NCI-H128 (cell line): ENCODE results near the gene RASGRF2.

Experiments
- DNase-seq: peaks from one replicate; lab custom pipeline; 2025; ENCODE audit not compliant: unreplicated experiment; lab: John Stamatoyannopoulos, UW

The RASGRF2 gene

GRCh38 chr5:80959768-80960442, at the start of gene RASGRF2:
Gene RASGRF2, plus strand, starts transcription at chr5:80960363. Its CDS starts 376 bp downstream, at chr5:80960739.
- no peak for DNase-seq

GRCh38 chr5:80912479-80912878, 47.7 kb upstream of the RASGRF2 start:
- DNase-seq, result no peak

- DNase-seq, result no peak
Observed at GRCh38 chr5:80915716-80916115, 44.4 kb upstream of the RASGRF2 start.

- no peak for DNase-seq
Observed at GRCh38 chr5:80916676-80917075, 43.5 kb upstream of the RASGRF2 start.

- DNase-seq, result peak; percentile 29
Observed at GRCh38 chr5:80917631-80918030, 42.5 kb upstream of the RASGRF2 start.

GRCh38 chr5:80919678-80920196, 40.4 kb upstream of the RASGRF2 start:
- no peak for DNase-seq

- no peak for DNase-seq
Observed at GRCh38 chr5:80920333-80920732, 39.8 kb upstream of the RASGRF2 start.

- DNase-seq, result no peak
Observed at GRCh38 chr5:80921026-80921425, 39.1 kb upstream of the RASGRF2 start.

GRCh38 chr5:80925931-80926330, 34.2 kb upstream of the RASGRF2 start:
- DNase-seq, result no peak

- no peak for DNase-seq
Observed at GRCh38 chr5:80926536-80926935, 33.6 kb upstream of the RASGRF2 start.

GRCh38 chr5:80926979-80927656, 33.0 kb upstream of the RASGRF2 start:
- DNase-seq, result no peak

- no peak for DNase-seq
Observed at GRCh38 chr5:80928073-80928472, 32.1 kb upstream of the RASGRF2 start.

- no peak for DNase-seq
Observed at GRCh38 chr5:80930940-80931339, 29.2 kb upstream of the RASGRF2 start.

- no peak for DNase-seq
Observed at GRCh38 chr5:80931411-80931810, 28.8 kb upstream of the RASGRF2 start.

GRCh38 chr5:80933036-80933435, 27.1 kb upstream of the RASGRF2 start:
- no peak for DNase-seq

- no peak for DNase-seq
Observed at GRCh38 chr5:80934751-80935150, 25.4 kb upstream of the RASGRF2 start.

GRCh38 chr5:80935811-80936385, 24.3 kb upstream of the RASGRF2 start:
- DNase-seq, result no peak

GRCh38 chr5:80936881-80937280, 23.3 kb upstream of the RASGRF2 start:
- DNase-seq, result no peak

- no peak for DNase-seq
Observed at GRCh38 chr5:80937584-80938356, 22.4 kb upstream of the RASGRF2 start.

- no peak for DNase-seq
Observed at GRCh38 chr5:80941496-80941895, 18.7 kb upstream of the RASGRF2 start.

- no peak for DNase-seq
Observed at GRCh38 chr5:80951366-80951765, 8.8 kb upstream of the RASGRF2 start.
